ENCODE measurements around the gene SAT1.

DNA sequence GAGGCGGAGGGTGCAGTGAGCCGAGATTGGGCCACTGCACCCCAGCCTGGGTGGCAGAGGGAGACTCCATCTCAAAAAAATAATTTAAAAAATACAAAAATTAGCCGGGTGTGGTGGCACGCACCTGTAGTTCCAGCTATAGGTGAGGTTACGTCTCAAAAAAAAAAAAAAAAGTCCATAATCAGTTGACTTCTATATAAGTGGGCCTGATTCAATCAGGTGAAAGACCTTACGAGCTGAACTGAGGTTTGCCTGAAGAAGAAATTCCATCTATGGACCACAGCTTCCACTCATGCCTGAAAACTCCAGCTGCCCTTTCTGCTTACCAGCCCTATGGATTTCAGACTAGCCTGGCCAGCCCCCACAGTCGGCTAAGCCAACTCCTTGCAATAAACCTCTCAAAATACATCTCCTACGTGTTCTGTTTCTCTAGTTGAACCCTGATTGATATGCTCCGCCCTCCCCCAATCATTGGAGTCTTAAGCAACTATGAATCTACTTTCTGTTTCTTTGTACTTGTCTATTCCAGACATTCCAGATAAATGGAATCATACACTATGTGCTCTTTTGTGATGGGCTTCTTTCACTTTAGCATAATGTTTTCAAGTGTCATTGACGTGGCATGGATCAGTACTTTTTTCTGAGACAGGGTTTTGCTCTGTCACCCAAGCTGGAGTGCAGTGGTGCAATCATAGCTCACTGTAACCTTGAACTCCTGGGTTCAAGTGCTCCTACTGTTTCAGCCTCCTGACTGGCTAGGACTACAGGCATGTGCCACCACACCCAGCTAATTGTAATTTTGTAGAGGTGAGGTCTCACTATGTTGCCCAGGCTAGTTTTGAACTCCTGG is 36.6 kb downstream of the SAT1 start:
- TF ChIP-seq, protein P1, sequence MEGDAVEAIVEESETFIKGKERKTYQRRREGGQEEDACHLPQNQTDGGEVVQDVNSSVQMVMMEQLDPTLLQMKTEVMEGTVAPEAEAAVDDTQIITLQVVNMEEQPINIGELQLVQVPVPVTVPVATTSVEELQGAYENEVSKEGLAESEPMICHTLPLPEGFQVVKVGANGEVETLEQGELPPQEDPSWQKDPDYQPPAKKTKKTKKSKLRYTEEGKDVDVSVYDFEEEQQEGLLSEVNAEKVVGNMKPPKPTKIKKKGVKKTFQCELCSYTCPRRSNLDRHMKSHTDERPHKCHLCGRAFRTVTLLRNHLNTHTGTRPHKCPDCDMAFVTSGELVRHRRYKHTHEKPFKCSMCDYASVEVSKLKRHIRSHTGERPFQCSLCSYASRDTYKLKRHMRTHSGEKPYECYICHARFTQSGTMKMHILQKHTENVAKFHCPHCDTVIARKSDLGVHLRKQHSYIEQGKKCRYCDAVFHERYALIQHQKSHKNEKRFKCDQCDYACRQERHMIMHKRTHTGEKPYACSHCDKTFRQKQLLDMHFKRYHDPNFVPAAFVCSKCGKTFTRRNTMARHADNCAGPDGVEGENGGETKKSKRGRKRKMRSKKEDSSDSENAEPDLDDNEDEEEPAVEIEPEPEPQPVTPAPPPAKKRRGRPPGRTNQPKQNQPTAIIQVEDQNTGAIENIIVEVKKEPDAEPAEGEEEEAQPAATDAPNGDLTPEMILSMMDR (conservative IDR thresholded peaks at IDR 0.05 in 1 of 2, IDR thresholded peaks at IDR 0.05 in 1 of 2; ENCODE audit: low read depth in 1 of 2, low read length in 2 of 2) = no peak
- TF ChIP-seq EZH2 (IDR thresholded peaks at IDR 0.05; ENCODE audit: low read length, missing control alignments) = no peak

Measured in fibroblast of lung (primary cell).